NB4 (cell line): ENCODE measurements around the gene DTL.

Source experiments
- CTCF ChIP-seq: IDR thresholded peaks from one replicate; pipeline ENCODE4 v1.5.1; 2012; ENCODE audit warnings: low read depth, low read length
- MAX ChIP-seq: IDR thresholded peaks from 2 replicates; pipeline ENCODE4 v1.6.1; 2011; ENCODE audit warnings: low read depth, low read length
- POLR2A ChIP-seq: IDR thresholded peaks from 2 replicates; pipeline ENCODE4 v1.6.1; 2011; ENCODE audit warnings: mild to moderate bottlenecking; ENCODE audit not compliant: insufficient read length; ENCODE audit errors: extremely low read depth

DNA sequence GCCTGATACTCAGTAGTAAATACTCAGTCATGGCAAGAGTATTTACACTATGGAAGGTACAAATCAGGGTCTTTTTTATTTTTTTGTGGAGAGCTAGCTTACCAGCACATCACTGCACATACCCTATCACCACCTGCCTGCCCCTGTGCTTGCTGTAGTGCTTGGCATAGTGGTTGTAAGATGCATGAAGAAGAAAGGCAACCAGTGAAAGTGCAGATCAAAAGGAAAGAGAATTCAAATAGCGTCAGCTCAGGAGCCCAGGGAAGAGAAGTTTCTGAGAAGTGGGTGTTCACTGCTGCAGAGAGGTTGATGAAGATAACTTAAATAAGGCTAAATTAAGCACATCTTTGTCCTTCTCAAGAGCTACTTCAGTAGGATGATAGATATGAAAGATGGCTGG lies 76.0 kb downstream of the DTL start:
- TF ChIP-seq MAX = no peak
- TF ChIP-seq CTCF = no peak
- no peak for TF ChIP-seq POLR2A
